Esophagus mucosa (tissue), 1 donor: ENCODE results near the gene PUM2. TPM values are rescaled to one million over a fixed set of nuclear protein-coding genes. Genes with fewer than 3 reads are reported as not detected.

Source experiments
- ATAC-seq: fragments of 200-7000 bp; cut with Tn5 transposase; one replicate; pipeline ENCODE4 v1.9.1; 2020
- total RNA-seq: library from RNA; stranded (reverse); gene quantifications from one replicate; pipeline ENCODE4 v1.2.4, GENCODE V29; 2023
- donor health status: DM: yes; HTN: yes; CAD: no.

PUM2 gene
- total RNA-seq, 1 donor from 2014 or later = 53.6 TPM

GRCh38 chr2:20198796-20199632, 151.6 kb downstream of the PUM2 start:
- peak; percentile 17 for ATAC-seq

Other genes with a start within 250 kb of the PUM2 start
- gene SDC1, start 125.7 kb downstream of the PUM2 start, total RNA-seq = 477 TPM
- 32.0 TPM for gene RHOB, start 96.2 kb upstream of the PUM2 start, total RNA-seq